HG03469 (cell line): ENCODE results near the gene CTXND1.
"Not testable (repeated sequence)": the region's sequence is repeated elsewhere in the genome, so short reads cannot be mapped to it uniquely, and the experiment has no call there.

Experiments
- ATAC-seq: cut with Tn5 transposase; IDR thresholded peaks from one replicate; pipeline ENCODE4 v1.9.1; 2021; ENCODE audit warnings: mild to moderate bottlenecking, moderate library complexity, moderate number of reproducible peaks; ENCODE audit not compliant: unreplicated experiment

CTXND1 gene

DNA sequence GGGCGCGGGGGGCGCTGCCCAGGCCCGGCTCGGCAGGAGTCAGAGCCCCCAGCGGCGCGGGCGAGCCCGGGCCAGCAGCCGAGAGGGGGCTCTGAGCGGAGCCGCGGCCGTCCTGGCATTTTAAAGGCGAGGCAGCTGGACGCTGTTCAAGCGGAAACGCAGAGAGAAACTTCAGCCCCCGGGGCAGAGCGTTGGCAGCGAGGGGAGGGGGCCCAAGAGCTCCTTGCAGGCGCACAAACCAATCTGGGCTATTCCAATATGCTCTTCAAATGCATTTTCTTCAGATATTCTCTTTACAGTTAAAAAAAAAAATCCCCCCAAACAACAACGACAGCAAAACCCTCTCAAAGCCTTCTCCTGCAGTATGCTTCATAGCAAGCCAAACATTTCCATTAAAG lies at the start of gene CTXND1:
TSS of gene CTXND1 (minus strand) at position 93 of the 398 bp plus-strand sequence. CDS start 50,264 bp downstream, outside the sequence.
- ATAC-seq, result no peak

DNA sequence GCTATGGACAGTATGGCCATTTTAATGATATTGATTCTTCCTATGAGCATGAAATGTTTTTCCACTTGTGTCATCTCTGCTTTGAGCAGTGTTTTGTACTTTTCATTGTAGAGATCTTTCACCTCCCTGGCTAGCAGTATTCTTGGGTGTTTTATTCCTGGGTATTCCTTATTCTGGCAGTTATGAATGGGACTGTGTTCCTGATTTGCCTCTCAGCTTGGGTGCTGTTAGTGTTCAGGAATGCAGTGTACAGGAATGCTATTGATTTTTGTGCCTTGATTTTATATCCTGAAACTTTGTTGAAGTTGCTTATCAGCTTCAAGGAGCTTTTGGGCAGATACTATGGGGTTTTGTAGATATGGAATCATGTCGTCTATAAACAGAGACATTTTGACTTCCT lies 49.5 kb upstream of the CTXND1 start:
- ATAC-seq, result no peak

DNA sequence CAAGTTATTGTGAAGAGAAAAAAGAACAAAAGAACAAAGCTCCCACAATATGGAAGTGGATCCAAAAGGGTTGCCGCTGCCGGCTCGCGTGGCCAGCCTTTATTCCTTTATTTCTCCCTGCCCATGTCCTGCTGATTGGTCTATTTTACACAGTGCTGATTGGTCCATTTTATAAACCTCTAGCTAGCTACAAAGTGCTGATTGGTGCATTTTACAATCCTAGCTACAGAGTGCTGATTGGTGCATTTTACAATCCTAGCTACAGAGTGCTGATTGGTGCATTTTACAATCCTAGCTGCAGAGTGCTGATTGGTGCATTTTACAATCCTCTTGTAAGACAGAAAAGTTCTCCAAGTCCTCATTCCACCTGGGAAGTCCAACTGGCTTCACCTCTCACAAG lies 43.8 kb upstream of the CTXND1 start:
- not testable (repeated sequence) for ATAC-seq

DNA sequence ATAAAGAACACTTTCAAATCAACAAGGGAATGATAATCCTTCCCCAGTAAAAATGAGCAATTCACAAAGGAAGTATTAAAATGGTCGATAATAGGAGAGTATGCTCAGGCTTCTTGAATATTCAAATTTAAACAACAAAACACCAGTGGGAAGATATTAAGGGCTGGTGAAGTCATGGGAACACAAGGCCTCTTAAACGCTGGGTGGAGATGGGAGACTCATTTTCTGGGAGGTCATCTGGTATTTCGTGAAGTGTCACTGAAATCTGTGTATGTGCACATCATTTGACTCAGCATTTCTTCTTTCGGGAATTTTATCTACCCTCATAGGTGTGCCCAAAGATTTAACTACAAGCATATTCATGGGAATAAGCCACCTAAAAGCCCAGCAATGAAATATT lies 40.1 kb upstream of the CTXND1 start:
- no peak for ATAC-seq

DNA sequence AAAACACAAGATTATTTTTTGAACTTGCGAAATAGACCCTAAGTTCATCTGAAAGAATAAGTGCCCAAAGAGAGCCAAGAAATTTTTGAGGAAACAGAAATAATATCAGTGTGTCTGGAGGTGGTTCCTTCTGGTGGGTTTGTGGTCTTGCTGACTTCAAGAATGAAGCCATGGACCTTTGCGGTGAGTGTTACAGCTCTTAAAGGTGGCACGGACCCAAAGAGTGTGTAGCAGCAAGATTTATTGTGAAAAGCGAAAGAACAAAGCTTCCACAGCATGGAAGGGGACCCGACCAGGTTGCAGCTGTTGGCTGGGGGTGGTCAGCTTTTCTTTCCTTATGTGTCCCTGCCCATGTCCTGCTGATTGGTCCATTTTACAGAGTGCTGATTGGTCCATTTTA lies 38.9 kb upstream of the CTXND1 start:
- not testable (repeated sequence) for ATAC-seq

DNA sequence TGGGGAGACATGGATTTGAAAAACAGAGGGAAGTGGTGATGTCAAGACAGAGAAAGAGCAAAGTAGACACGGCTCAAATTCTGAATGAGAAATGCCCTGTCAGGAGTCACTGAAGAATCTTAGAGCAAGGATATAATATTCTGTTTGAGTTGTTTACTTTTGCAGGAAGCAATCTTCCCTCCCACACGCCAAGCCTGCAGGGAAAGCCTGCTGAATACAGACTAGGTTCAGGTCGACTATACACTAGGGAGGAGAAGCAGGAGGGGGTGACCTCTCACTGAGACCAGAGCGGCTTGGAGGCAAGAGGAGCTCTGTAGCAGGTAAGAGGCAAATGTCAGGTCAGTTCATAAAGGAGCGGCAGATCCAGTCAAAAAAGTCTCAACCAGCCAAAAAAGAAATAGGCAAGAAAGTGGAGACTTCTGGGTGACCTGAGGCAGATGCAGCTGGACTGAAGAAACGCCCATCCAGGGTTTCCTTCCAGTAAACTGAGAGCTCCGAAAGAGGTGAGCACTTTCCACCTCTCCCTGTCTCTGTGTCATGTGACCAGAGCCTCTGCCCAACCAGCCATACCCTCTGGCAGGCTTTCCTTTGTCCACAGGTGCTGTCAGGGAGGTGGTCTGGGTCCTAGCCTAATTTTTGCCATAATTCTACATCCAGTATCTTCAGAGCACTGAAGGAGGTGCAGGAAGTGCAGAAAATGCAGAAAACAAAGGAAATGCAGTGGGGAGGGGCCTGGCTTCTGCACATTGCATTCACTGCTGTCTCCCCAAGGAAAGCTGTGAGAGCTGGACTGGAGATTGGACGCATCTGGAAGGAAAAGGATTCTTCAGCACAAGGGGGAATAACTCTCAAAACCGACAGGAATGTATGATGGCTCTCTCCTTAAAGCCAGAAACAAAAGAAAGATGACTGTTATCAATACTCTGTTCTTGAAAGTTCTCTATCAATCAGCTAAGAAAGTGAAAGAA lies 37.8 kb upstream of the CTXND1 start:
- ATAC-seq, result no peak

DNA sequence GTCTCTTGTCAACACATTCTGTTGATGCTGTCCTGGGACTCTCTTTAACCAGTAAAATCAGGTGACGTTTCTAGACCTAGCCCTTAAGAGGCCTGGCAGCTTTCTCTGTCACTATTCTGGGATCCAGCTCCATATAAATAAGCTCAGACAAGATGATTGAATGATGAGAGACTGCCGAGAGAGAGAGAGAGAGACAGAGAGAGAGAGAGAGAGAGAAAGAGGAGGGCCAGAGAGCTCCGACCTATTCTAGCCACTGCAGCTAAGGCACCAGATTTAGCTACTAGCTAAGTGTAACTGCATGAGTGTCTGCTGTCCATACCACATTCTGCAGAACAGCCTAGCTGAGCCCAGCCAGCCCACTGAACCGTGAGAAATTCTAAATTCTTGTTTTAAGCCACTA lies 36.1 kb upstream of the CTXND1 start:
- no peak for ATAC-seq

DNA sequence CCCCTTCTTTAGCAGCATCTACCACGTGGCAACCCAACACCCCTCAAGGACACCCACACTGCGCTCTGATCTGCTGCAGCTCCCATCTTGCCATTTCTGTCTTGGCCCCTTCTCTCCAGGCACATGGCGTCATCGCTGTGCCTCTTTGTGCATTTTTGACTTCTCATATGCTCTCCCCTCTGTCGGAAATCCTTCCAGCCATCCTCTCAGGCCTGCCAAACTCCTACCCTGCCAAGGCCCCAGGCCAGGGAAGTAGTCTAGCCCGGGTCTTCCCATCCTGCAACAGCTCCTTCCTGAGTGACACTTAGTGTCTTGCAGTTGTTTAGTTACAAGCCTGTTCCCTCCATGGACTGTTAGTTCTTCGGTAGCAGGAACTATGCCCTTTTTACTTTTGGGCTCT lies 34.0 kb upstream of the CTXND1 start:
- ATAC-seq, result no peak

DNA sequence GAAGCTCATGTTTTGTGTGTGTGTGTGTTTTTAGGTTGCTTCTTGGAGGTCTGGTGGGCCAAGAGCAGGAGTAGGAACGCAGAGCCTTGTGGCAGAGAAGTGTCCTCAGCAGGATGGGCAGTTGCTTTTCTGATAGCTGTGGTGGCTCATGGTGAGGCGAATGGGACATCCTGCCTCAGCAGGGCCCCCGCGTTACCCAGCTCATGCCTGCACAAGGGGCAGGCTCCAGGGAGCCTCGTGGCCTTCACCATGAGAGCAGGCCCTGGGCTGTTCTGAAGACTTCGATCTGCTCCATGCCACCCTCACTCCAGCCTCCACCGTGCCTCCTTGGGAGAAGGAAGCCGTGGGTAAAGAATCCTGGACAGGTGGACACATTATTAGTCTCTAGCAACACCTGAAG lies 33.4 kb upstream of the CTXND1 start:
- no peak for ATAC-seq

DNA sequence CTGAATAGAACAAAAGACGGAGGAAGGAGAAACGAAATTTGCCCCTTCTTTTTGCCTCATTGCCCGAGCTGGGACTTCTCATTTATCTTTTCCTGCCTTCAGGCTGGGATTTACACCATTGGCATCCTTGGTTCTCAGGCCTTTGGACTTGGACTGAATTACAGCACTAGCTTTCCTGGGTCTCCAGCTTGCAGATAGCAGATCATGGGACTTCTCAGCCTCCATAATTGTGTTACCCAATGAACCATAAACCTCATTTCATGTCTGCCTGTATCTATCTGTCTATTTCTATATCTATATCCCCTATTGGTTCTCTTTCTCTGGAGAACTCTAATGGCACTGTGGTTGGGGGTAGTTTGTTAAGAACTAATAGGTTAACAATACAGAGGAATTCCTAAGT lies 31.5 kb upstream of the CTXND1 start:
- no peak for ATAC-seq

DNA sequence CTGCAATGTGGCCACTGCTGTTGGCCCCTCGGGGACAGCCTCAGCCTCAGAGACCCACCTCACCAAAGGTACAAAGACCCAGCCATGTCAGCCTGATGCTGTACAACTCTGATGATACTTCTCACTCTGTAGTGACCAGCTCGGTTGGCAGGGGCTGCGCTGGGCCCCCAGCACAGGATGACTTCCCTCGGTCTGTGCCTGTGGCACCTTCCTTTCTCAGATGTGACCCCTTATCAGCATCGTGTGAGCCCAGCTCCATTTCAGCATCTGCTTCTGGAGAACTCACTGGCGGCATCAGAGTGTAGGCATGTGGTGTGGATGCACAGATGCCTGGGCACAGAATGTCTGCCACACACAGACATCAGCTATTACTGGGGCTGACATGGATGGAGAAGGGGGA lies 25.1 kb upstream of the CTXND1 start:
- ATAC-seq, result no peak

DNA sequence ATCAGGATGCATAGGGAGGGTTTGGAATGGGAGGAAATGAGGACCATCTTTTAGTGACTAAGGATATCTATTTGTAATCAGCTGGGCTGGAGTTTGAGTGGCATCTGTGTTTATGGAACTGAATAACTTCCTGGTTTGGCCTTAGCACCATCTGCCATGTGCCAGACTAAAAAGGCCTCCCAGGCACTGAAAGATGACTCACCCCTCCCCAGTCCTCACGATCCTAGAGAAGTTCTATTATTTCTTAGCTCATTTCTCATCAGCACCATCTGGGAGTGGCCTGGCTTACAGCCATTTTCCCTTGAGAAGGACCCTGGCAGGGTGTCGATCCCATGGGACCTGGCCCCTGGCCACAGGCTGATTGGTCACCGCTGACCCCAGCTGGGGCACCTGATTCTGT lies 23.9 kb upstream of the CTXND1 start:
- ATAC-seq, result no peak

DNA sequence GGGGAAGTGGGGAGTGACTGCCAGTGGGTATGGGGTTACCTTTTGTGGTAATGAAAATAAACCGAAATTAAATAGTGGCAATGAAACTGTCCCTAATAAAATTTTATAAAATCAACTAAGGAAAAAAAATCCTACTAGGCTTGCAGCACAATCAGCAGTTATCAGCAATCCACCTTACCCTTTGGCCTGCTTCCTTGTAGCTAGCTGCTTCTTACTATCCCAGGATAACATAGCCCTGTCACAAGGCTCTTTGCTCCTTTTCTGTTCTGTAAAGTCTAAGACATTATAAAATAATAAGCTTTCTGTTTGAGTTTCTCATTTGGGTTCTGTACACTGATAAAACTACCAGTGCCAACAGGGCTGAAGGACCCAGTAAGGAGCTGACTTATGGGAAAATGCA lies 23.0 kb upstream of the CTXND1 start:
- ATAC-seq, result no peak

DNA sequence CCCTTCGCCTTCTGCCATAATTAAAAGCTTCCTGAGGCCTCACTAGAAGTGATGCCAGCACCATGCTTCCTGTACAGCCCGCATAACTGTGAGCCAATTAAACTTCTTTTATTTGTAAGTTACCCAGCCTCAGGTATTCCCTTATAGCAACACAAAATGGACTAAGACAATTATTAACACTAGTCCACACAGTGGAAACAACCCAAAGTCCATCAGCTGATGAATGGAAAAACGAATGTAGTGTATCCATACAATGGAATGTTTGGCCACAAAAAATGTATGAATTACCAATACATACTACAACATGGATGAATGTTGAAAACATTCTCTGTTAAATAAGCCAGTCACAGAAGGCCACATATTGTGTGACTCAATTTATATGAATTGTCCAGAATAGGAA lies 22.5 kb upstream of the CTXND1 start:
- no peak for ATAC-seq

DNA sequence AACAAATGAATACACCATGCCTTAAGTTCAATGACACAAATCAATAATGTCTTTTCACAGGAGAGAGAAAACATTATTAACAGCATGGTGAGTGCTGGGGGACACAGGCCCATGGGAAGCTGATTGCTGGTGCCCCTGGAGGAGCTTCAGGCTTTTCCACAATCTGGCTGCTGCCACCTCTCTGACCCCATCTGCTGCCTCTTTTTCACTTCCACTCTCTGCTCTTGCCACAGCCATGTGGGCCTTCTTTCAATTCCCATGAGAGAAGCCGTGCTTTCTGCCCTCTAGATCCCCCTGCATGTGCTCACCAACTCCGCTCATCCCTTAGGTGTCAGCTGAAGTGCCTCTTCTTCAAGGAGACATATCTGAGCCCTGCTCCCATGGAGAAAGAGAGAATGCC lies 21.0 kb upstream of the CTXND1 start:
- ATAC-seq, result no peak

DNA sequence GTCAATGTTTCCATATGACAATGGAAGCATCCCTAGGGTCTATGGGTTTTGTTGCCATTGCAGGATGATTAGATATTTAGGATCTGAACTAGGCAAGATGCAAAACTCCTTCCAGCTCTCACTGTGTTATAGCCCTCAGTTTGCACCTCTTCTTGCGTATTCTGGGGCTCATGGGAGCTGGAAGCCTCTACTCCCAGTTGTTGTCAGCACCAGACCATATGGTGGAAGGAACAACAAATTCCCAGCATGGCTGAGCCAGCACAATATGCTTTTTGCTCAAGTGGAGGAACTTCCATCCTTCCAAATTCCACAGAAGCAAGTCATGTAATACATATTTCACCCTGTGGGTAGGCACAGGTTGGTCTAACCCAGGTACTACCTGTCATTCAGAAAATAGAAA lies 18.5 kb upstream of the CTXND1 start:
- ATAC-seq, result no peak

DNA sequence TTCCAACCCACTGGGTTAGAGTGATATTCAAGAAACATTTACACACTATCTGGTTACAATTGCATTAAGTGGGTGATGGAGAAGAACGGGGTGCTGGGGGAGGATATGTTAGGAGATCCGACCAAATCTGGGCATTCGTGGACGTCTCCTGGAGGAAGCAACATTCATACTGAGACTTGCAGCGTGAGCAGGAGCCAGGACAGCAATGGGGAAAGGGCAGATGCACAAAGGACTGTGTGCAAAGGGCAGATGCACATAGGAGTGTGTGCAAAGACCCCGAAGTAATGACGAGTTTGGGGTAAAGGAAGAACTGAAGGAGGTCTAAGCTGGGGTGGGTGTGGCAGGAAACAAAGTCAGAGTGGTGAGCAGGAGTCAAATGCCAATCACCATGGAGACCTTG lies 16.1 kb upstream of the CTXND1 start:
- no peak for ATAC-seq

DNA sequence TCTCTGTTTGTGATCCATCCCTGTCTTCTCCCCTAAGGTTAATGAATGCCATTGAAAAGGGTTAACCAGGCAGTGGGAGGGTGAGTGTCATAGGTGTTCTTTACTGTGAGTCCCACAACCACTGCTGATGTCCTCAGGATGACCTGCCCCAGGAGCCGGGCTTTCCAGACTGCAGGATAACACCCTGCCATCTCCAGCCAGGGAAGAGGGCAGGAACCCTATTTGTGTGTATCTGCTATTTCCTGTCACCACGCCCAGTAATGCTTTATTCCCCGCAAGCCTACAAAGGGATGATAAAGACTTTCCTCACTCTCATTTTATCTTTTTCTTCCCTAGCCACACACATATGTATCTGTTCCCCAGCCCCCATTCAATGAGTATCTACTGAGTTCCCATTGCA lies 15.6 kb upstream of the CTXND1 start:
- ATAC-seq, result no peak

DNA sequence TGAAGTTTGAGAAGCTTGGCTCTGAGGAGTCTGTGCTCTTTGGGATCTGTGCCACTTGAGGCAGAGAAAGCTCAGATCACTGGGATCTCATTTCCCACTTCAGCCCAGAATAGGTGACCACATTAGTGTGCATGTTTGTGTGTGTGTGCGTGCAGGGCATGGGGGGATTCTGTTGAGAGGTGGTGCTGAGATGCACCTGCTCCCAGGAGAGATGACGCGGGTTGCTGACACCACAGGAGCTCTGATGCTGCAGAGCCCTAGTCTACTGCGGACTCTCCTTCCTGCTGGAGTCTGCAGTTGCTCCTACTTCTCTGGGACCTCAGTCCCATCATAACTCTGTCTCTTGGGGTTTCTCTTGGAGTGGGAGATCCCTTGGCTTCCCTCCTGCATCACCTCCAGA lies 14.7 kb upstream of the CTXND1 start:
- ATAC-seq, result no peak

DNA sequence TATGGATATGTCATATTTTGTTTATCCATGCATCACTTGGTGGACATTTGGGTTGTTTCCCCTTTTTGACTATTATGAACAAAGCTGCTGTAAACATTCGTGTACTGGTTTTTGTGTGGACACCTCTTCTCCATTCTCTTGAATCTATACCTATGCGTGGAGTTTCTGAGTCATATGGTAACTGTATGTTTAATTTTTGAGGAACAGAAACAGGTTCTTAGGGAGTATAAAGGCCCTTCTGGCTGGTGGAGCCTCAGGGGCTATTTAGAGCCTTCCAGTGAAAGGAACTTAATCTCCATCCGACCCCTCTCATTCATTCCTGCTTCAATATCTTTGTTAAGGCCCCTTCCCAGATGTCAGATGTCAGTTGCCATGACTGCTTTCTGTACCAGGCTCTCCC lies 14.1 kb upstream of the CTXND1 start:
- ATAC-seq, result no peak

DNA sequence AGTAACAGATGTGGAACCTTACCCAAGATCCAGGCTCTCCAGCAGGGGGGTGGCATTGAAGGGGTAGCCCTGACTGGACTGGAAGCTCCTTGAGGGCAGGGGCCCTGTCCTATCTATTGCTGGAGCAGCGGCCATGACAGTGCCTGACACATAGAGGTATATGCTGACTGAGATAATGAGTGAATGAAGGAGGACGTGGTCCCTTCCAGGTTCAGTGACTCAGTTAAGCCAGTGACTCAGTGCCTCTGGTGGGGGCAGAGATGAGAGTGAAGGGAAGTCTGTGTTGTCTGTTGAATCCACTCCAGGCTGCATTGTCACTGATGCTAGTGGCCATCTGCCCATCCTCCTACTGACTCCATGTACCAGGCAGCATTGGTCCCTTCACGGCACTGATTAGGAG lies 13.0 kb upstream of the CTXND1 start:
- ATAC-seq, result no peak

DNA sequence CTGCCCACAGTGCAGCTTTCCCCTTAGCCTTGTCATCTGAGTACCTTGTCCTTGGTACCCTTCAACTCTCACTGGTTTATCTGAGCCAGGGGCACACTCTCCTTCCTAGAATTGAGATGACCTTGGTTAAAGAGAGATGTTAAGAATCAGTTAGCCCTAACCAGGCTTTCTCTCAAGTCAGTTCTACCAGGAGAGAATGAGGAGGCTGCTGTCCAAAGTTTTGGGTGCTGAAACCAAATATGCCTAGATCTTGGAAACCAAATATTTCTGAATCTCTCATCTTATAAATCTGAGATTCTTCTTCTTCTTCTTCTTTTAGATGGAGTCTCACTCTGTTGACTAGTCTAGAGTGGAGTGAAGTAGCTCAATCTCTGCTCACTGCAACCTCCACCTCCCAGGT lies 12.0 kb upstream of the CTXND1 start:
- no peak for ATAC-seq

DNA sequence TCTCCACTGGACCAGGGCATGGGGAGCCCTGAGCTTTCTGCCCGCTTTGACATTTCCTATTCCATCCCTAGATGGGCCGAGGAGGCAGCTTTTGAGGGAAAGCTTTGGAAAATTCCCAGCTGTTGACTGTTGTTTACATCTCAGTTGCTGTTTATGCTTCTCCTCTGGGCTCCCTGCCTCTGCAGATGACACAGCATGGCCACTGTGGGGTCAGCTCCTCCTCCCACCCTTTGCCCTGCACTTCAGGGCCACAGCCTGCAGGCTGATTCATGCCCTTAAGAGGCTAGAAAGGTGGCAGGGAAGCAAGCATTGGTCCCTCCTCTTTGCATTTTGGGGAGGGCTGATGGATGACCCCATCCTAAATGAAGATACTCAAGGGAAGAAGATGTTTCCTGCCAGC lies 8.5 kb upstream of the CTXND1 start:
- ATAC-seq, result no peak
